Pulmonary artery endothelial cell (primary cell): ENCODE results near the gene SLC2A3. TPM values are rescaled to one million over a fixed set of nuclear protein-coding genes. Genes with fewer than 3 reads are reported as not detected.
A peak's percentile ranks its signal among the peaks of the same experiment; 100 is the strongest.
"Not testable (repeated sequence)": the region's sequence is repeated elsewhere in the genome, so short reads cannot be mapped to it uniquely, and the experiment has no call there.

Experiments
- DNase-seq: peaks from one replicate; pipeline ENCODE4 v3.0.0-alpha.2; 2011; ENCODE audit warnings: low read depth, low spot score
- total RNA-seq: library from RNA; depleted of rRNA; stranded (reverse); fragments of >200 nt; gene quantifications from 2 replicates; pipeline ENCODE4 v1.2.3, GENCODE V29; 2014

The SLC2A3 gene
- total RNA-seq: 17.2 and 36.9 TPM in 2 replicates

DNA sequence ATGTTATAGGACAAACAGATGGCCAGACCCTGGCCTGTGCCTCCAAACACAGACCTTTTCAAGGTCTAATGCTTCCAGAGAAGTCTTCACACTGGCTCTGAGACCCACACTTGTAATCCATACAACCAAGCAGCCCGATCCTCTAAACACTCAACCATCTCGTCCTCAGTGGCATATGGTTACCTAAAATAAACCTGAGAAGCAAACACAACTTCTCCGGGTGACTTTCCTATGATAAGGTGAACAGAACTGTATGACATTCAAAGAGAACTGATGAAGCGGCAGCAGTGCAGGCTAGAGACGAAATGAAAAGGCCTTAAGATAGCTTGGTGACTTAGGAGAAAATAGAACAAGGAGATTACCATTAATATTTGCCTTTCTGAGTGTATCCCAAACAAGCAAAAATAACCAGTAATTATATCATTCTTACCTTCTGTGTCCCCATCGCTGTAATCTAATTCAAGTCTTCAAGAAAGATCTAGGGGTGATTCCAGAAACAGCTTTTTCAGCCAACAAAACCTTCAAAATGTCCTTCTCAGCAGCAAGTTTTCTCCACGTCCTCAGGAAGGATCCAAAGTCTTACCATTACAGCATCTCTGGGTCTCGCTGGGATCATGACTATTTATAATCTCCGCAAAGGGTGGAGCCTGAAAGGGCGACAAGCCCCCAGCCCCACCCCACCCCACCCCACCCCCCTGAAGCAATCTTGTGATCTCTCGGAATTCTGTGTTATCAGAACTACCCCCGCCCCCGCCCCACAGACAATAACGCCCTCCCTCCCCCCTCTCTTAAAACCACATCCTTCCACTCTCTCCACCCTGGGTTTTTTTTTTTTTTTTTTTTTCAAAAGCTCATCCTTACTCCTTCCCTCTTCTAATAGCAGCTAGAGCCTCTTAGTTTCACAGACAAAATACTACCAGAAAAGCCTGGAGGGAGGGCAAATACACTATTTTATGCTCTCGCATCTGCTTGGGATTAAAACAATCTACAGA, at the start of gene SLC2A3:
SLC2A3 (minus strand) TSS at position 598 of the 992 bp plus-strand sequence; CDS start at position 445, 153 bp downstream.
- DNase-seq: peak; percentile 55

DNA sequence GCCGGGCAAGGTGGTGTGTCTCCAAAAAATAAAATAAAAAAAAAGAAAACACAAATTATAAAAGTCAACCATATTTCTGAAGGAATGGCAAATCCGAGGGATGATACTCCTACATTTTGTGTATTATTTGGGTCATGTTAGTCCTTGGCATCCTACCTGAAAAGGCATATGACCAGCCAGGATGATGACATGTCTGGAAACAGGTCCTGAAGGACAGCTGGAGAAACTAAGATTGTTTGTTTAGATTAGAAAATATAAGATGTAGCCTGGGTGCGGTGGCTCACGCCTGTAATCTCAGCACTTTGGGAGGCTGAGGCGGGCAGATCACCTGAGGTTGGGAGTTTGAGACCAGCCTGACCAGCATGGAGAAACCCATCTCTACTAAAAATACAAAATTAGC, 48.9 kb upstream of the SLC2A3 start:
- no peak for DNase-seq

DNA sequence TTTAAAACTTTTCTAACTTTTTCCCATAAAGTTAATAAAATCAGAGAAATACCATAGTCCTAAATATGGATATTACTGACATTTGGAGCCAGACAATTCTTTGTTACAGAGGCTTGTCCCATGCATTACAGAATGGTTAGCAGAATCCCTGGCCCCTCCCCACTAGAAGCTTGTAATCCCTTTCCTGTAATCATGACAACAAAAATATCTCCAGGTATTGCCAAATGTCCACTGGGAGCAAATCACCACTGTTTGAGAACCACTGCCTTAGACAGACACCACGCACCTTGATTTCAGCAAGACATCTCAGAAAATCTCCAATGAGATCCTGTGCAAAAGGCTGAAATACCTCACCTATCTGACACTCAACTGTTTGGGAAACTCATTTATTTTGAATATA, 47.5 kb upstream of the SLC2A3 start:
- DNase-seq: not testable (repeated sequence)

DNA sequence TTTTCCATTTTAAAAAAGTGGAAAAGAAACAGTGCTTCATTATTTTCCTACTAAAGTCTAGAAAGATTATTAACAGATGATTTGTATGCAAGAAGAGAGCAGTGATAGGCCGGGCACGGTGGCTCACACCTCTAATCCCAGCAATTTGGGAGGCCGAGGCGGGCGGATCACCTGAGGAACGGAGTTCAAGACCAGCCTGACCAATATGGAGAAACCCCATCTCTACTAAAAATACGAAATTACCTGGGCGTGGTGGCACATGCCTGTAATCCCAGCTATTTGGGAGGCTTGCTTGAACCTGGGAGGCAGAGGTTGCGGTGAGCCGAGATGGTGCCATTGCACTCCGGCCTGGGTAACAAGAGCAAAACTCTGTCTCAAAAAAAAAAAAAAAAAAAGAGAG, 47.0 kb upstream of the SLC2A3 start:
- not testable (repeated sequence) for DNase-seq

DNA sequence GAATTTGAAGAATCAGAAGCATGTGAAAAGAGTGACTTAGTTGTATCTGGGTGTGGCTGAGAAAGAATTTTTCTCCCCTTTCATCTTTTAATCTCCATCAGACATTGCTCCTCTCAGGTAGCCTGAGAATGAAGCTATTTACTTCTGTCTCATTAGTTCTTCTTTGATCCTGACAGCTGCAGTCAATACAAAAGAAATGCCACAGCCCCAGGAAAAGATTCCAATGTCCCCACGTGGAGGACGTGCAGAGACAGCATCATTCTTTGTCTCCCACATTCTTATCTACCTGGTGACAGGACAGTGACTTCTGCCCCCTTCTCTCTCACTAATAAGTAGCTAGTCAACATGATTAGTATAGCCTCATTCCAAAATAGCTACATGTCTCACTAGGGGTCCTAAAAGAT, 46.3 kb upstream of the SLC2A3 start:
- DNase-seq: not testable (repeated sequence)

DNA sequence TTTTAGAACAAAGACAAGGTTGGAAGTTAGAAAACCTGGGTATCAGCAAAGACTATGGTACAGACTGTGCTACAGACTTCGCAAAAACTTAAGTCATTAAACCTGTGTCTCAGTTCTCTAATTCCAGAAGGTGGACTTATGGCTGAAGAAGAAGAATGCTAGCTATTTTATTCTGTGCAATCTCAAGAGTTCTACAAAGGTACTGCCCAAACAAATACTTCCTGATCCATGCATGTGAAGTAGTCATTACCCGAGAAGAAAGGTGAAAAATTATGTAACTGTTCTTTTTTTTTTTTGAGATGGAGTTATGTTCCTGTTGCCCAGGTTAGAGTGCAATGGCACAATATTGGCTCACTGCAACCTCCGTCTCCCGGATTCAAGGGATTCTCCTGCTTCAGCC, 45.5 kb upstream of the SLC2A3 start:
- DNase-seq: no peak

DNA sequence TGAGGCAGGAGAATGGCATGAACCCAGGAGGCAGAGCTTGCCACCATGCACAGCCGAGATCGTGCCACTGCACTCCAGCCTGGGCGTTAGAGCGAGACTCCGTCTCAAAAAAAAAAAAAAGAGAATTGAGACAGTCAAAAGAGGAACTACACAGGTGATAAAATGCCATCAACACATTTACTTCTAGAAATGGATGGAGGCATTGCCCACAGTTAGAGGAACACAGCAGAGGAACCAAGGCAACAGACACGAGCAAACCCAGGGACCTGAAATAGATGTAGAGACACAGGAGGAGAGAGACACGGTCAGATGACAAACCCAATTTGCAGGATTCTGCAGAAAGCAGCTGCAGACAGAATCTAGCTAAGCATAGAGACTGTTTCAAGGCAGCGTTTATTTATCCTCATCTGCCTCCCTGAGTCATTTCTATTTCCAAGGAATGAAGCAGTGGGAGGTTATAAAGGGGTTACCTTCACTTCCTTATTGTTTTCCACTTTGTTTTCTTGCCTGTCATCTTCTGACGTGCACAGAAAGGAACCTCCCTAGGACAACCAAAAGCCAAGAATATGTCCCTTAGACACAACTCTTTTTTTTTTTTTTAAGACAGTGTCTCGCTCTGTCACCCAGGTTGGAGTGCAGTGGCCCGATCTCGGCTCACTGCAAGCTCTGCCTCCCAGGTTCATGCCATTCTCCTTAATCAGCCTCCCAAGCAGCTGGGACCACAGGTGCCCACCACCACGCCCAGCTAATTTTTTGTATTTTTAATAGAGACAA, 41.6 kb upstream of the SLC2A3 start:
- not testable (repeated sequence) for DNase-seq

DNA sequence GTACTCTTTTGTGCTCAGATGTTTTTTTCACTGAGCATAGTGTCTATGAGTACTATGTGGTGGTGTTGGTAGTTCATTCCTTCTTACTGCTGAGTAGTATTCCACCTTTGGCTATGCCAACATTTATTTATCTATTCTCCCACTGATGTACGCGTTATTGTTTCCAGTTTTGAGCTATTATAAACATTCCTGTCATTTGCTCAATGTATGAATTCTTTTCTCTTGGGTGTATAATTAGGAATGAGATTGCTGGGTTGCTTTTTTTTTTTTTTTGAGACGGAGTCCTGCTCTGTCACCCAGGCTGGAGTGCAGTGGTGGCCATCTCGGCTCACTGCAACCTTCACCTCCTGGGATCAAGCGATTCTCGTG, 37.5 kb upstream of the SLC2A3 start:
- no peak for DNase-seq

DNA sequence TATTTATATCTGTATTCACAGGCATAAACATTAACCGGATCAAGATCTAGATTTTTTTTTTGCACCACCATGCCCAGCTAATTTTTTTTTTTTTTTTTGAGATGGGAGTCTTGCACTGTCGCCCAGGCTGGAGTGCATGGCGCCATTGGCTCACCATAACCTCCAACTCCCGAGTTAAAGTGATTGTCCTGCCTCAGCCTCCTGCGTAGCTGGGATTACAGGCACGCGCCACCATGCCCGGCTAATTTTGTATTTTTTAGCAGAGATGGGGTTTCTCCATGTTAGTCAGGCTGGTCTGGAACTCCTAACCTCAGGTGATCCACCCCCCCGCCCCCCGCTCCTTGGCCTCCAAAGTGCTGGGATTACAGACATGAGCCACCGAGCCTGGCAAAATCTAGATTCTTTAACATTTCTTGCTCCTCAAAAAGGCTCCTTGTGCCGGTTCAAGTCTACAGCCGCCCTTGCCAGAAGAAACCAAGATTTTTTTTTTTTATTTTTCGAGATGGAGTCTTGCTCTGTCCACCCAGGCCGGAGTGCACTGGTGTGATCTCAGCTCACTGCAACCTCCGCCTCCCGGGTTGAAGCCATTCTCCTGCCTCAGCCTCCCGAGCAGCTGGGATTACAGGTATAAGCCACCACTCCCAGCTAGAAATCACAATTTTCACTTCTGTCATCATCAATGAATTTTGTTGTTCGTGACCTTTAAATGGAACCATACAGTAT, 36.9 kb upstream of the SLC2A3 start:
- DNase-seq: no peak

DNA sequence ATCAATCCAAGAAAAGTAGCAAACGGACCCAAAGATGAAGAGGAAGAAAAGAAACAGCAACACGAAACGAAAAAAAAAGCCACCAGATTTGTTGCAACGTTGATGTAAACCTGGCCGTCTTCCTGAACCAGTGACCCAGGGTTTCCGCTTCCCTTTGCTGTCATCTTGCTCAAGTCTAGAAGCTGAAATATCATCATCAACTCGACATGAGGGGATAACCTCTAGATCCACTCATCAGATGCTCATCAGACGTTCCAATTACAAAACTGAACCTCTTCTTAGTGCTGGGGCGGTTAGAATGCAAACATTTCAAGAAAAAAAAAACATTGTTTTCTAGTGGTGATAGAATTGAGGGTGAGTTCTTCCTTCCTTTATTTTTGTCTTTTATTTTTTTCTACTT, 36.3 kb upstream of the SLC2A3 start:
- DNase-seq: not testable (repeated sequence)

DNA sequence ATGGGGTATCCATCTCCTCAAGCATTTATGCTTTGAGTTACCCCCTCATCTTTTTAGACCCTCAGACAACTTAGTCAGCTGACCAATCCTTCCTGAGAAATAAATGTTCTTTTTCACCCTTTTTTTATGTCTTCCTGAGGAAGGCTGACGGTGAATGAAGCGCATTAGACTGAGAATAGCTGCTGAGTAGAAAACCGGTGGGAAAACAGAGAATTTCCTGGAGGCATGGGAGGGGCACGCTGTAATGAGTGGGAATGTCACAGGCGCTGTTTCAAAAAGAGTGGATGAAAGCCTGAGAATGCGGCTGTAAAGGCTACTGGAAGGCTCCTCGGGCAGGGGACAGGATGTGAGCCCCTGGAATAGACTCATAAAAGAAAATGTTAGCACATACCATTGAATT, 35.8 kb upstream of the SLC2A3 start:
- not testable (repeated sequence) for DNase-seq

DNA sequence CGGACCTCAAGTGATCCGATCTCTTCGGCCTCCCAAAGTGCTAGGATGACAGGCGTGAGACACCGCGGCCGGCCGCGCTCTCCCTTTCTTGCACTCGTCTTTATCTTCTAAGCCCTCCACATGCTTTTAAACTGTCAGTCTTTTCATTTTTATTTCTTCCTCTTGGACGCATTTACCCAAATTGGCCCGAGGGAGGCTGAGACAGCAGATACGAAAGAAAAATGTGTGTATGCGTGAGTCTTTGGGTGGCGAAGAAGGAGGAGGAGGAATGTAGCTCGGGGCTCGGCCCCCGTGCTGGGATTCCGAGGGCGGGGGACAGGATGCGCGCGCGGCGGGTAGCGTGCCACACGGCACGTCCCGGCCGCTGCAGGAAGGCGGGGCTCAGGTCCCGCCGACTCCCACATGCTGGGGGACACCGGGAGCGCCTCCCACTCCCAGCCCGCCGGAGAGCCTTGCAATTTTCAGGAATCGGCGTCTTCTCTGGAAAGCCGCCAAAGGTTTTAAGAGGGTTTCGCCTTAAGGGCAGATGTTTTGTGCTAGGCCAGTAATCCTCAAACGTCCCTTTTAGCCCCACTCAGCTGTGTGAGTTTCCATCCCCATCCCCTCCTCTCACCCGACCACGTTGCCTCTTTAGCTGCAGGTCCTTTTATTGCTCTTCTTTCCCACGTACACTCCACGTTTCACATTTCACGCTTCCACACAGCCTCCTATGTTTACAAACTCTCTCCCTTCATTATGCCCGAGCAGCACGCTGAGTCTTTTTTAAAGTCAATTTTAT, 34.7 kb upstream of the SLC2A3 start:
- peak; percentile 64 for DNase-seq

DNA sequence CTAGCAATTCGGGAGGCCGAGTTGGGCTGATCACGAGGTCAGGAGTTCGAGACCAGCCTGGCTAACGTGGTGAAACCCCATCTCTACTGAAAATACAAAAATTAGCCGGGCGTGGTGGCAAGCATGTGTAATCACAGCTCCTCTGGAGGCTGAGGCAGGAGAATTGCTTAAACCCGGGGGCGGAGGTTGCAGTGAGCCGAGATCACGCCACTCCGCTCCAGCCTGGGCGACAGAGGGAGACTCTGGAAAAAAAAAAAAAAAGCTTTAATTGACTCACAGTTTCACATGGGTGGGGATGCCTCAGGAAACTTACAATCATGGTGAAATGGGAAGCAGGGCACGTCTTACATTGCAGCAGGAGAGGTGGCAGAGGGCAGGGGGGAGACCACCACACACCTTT, 30.6 kb upstream of the SLC2A3 start:
- no peak for DNase-seq

DNA sequence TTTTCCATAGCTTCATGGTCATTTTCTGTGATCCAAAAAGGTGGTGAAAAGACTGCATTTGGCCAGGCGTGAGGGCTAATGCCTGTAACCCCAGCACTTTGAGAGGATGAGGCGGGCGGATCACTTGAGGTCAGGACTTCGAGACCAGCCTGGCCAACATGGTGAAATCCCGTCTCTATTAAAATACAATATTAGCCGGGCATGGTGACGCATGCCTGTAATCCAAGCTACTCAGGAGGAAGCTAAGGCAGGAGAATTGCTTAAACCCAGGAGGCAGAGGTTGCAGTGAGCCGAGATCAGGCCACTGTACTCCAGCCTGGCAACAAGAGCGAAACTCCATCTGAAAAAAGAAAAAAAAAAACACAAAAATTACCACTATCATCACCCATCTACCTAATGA, 28.7 kb upstream of the SLC2A3 start:
- not testable (repeated sequence) for DNase-seq

DNA sequence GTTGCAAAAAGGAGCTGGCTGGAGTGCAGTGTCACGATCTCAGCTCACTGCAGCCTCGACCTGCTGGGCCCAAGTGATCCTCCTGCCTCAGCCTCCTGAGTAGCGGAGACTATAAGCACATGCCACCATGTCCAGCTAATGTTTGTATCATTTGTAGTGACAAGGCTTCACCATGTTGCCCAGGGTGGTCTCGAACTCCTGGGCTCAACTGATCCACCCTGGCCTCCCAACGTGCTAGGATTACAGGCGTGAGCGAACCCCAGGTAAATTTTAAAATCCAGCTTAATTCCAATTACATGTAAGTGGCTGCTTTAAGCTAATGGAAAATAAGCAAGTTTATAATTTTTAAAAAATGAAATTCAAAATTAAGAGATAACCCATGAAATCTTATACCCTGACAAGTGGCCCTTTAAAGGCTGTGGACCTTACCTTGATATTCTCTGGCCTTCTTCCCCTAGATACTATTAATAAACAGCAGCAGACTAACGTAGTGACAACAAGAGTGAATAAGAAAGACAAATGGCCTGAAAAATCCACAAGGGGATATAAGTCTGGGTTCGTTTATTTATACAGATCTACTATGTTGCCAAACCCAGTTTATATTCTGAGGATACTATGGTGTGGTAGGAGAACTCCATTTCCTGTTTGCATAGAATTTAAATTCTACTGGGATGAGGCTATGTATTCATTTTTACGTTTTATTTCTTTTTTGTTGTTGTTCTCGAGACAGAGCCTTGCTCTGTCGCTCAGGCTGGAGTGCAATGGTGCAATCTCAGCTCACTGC, 25.6 kb upstream of the SLC2A3 start:
- DNase-seq: no peak

DNA sequence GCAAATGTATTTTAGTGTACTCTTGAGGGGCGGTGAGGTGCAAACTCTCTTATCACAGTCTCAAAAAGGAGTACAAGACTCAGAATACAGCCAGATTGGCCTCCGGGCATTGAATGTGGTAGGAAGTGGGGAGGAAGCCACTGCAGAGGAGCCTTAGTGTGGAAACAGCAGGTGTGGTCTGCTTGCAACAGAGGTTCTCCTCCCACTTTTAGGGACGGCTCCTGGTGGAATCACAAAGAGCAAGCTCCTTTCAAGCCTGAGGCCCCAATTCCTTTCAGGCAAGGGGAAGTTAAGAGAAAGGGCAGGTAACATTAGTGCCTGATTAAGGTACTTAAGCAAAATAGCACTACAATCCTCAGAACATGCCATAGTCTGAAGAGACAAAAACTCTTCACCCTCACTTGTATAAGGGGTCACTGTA, 23.7 kb upstream of the SLC2A3 start:
- DNase-seq: no peak

DNA sequence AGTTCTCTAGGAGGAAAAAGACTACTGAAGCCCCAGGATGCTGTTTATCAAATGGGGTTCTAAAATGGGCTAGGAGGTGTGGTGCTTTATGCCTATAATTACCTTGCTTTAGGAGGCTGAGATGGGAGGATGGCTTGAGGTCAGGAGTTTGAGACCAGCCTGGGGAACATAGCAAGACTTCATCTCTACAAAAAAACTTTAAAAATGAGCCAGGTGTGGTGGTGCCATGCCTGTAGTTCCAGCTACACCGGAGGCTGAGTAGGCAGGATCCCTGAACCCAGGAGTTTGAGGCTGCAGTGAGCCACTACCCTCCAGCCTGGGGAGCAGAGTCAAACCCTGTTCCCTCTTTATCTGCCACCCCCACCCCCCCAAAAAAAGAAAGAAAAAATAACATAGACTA, 23.3 kb upstream of the SLC2A3 start:
- no peak for DNase-seq

DNA sequence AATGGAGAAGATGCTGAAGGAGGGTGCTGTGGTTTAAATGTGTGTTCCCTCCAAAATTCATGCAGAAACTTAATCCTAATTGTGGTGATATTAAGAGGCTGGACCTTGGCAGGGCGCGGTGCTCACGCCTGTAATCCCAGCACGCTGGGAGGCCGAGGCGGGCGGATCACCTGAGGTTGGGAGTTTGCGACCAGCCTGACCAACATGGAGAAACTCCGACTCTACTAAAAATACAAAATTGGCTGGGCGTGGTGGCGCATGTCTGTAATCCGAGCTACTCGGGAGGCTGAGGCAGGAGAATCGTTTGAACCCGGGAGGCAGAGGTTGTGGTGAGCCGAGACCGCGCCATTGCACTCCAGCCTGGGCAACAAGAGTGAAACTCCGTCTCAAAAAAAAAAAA, 18.9 kb upstream of the SLC2A3 start:
- not testable (repeated sequence) for DNase-seq

DNA sequence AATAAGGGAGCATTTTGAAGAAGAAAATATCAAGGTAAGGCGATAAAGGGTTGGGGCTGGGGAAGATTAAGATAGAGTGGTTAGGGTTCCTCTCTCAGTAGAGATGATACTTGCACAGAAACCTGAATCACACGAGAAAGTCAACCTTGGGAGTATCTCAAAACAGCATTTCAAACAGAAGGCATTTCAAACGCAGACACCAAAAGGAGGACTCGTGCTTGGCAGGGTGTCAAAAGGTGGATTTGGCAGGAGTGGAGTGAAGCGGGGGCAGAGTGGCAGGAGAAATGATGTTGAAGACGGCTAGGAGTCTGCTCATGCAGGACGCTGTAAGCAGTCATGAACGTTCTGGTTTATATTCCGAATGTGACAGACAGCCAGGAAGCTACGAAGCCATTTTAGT, 18.4 kb upstream of the SLC2A3 start:
- DNase-seq: not testable (repeated sequence)

DNA sequence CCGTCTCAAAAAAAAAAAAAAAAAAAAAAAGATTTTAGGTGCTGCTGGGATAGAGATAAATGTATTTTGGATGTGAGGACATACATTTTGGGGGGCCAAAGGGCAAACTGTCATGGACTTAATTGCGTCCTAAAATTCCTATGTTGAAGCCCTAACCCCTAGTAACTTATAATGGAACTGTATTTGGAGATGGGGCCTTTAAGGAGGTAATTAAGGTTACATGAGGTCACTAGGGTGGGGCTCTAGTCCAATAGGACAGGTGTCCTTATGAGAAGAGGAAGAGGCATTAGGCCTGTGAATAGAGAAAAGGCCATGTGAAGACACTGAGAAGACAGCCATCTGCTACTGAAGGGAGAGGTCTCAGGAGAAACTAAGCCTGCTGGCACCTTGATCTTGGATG, 17.9 kb upstream of the SLC2A3 start:
- DNase-seq: not testable (repeated sequence)
